IPS-20b (cell line): ENCODE results near the gene HSF2BP.
"Not testable (repeated sequence)": the region's sequence is repeated elsewhere in the genome, so short reads cannot be mapped to it uniquely, and the experiment has no call there.

Source experiments
- H3K27ac ChIP-seq: one replicate; pipeline ENCODE4 v1.5.1; 2013; ENCODE audit warnings: low read length
- H3K27me3 ChIP-seq: 2 replicates; pipeline ENCODE4 v1.6.1; 2013; ENCODE audit warnings: mild to moderate bottlenecking, low read length, inconsistent platforms; ENCODE audit not compliant: insufficient read depth
- H3K36me3 ChIP-seq: 2 replicates; pipeline ENCODE4 v1.6.1; 2013; ENCODE audit warnings: low read depth, mild to moderate bottlenecking, inconsistent platforms, low read length, moderate library complexity; ENCODE audit not compliant: insufficient read depth
- H3K4me1 ChIP-seq: 2 replicates; pipeline ENCODE4 v1.6.1; 2013; ENCODE audit warnings: mild to moderate bottlenecking, control low read depth, inconsistent platforms, low read length, moderate library complexity; ENCODE audit not compliant: insufficient read depth
- H3K4me3 ChIP-seq: 2 replicates; pipeline ENCODE4 v1.5.1; 2013; ENCODE audit warnings: mild to moderate bottlenecking, low read length, inconsistent platforms
- H3K9ac ChIP-seq: 2 replicates; pipeline ENCODE4 v1.6.1; 2013; ENCODE audit warnings: low read depth, mild to moderate bottlenecking, inconsistent platforms, low read length, moderate library complexity
- H3K9me3 ChIP-seq: 2 replicates; pipeline ENCODE4 v1.6.1; 2013; ENCODE audit warnings: mild to moderate bottlenecking, low read depth, low read length, inconsistent platforms; ENCODE audit not compliant: insufficient read depth

HSF2BP gene

DNA sequence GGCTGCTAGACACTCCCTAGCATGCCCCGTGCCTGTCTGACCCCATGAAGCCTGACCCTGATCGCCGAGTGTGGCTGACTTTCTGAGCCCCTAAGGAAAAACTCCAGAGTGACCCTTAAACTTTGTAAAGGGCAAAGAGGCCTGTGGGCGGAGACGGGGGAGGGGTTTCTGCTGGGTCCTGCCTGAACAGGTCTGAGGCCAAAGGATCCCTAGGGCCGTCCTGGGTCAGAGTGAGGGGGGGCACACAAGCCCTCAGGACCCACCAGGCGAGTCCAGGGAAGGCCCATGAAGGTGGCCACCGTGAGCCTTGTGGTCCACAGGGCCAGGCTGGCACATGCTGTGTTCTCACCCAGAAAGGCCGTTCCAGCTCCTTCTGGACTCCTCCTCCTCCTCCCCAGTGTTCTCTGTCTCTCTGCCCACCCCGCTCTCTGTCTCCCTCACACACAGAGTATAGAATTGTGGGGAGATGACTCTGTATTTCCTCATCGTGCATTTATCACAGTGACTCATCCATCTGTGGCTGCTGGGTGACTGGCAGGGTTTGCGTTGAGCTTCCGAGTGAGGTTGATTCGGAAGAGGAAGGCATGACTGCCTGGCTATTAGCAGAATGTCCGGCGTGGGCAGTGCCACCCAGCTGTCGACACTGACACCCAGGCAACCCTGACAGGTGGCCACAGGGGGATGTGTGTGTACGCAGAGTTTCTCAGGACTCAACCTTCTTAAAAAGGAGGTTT lies 164.8 kb downstream of the HSF2BP start:
- H3K36me3 ChIP-seq, H3K4me3 ChIP-seq: not testable (repeated sequence)

GRCh38 chr21:43493471-43493870 lies 165.8 kb downstream of the HSF2BP start:
- not testable (repeated sequence) for H3K36me3 ChIP-seq, H3K9me3 ChIP-seq, H3K27me3 ChIP-seq, H3K4me3 ChIP-seq, H3K27ac ChIP-seq, H3K9ac ChIP-seq, H3K4me1 ChIP-seq

More for the DNA sequence above, 164.8 kb downstream of the HSF2BP start:
- H3K27me3 ChIP-seq, H3K4me1 ChIP-seq, H3K9me3 ChIP-seq, H3K9ac ChIP-seq, H3K27ac ChIP-seq: not testable (repeated sequence)

DNA sequence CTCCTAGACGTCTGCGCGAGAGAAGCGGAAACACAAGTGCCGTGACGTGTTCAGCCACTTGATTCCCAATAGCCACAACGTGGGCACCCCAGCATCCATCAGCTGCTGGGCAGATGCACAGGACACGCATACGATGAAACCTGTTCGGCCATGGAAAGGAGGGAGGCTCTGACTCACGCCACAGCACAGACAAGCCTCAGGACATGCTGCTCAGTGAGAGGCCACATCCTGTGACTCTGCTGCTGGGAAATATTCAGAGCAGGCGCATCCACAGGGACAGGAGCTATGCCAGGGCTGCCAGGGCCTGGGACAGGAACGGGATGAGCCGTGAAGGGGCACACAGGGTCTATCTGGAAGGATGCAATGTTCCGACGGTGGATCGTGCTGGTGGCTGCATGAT lies 171.1 kb downstream of the HSF2BP start:
- not testable (repeated sequence) for H3K4me1 ChIP-seq, H3K4me3 ChIP-seq, H3K27ac ChIP-seq, H3K9me3 ChIP-seq, H3K9ac ChIP-seq, H3K27me3 ChIP-seq, H3K36me3 ChIP-seq

GRCh38 chr21:43486051-43486450 lies 173.2 kb downstream of the HSF2BP start:
- H3K36me3 ChIP-seq, H3K9ac ChIP-seq, H3K27me3 ChIP-seq: not testable (repeated sequence)

GRCh38 chr21:43485016-43485415 lies 174.3 kb downstream of the HSF2BP start:
- H3K9ac ChIP-seq, H3K4me1 ChIP-seq, H3K4me3 ChIP-seq, H3K27me3 ChIP-seq, H3K9me3 ChIP-seq, H3K36me3 ChIP-seq, H3K27ac ChIP-seq: not testable (repeated sequence)

More at GRCh38 chr21:43486051-43486450, 173.2 kb downstream of the HSF2BP start:
- not testable (repeated sequence) for H3K9me3 ChIP-seq, H3K4me3 ChIP-seq, H3K4me1 ChIP-seq, H3K27ac ChIP-seq

DNA sequence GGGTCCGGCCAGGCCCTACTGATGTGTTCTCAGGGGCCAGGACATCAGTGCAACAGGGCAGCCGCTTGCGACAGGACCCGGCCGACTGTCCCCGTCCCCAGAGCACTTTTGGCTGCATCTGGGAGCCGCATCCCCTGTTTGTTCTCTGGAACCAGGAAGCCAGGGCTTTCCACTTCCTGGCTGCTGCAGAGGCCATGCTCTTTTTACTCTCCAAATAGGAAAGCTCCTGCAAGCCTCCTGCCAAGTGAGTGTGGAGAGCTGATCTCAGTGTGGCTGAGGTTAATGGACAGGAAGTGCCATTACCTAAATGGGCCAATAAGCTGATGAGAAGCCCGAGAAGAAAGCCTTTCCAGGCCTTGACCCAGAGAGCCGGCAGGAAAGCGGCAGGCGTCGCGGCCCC lies 180.1 kb downstream of the HSF2BP start:
- not testable (repeated sequence) for H3K4me3 ChIP-seq, H3K27me3 ChIP-seq, H3K9ac ChIP-seq, H3K4me1 ChIP-seq, H3K9me3 ChIP-seq, H3K27ac ChIP-seq, H3K36me3 ChIP-seq
